Uterus (tissue), 4 donors: ENCODE measurements around the gene LRRC17. TPM values are rescaled to one million over a fixed set of nuclear protein-coding genes. Genes with fewer than 3 reads are reported as not detected.
"Not testable (repeated sequence)": the region's sequence is repeated elsewhere in the genome, so short reads cannot be mapped to it uniquely, and the experiment has no call there.

Source experiments
- DNase-seq, 2 donors: peaks; one replicate each; pipeline ENCODE4 v3.0.0-alpha.2; 2019 to 2020
- H3K27ac ChIP-seq, 2 donors: fragments of 200-600 bp; sonication (generic); 1 replicate in 1 of 2; 2 replicates in 1 of 2; pipeline ENCODE4 v1.5.1; 2016 to 2018
- H3K27me3 ChIP-seq, 2 donors: fragments of 200-600 bp; sonication (generic); one replicate each; pipeline ENCODE4 v1.5.1; 2018 to 2019; ENCODE audit warnings: control low read depth in 1 of 2
- H3K36me3 ChIP-seq, 2 donors: fragments of 200-600 bp; sonication (generic); one replicate each; pipeline ENCODE4 v1.5.1; 2019; ENCODE audit warnings: control low read depth in 1 of 2
- H3K4me1 ChIP-seq, 2 donors: fragments of 200-600 bp; sonication (generic); one replicate each; pipeline ENCODE4 v1.5.1; 2018 to 2019; ENCODE audit warnings: control low read depth in 1 of 2
- H3K4me3 ChIP-seq, 2 donors: fragments of 200-600 bp; sonication (generic); 1 replicate in 1 of 2; 2 replicates in 1 of 2; pipeline ENCODE4 v1.5.1; 2018 to 2019; ENCODE audit warnings: mild to moderate bottlenecking in 1 of 2
- H3K9me3 ChIP-seq, 2 donors: fragments of 200-600 bp; sonication (generic); one replicate each; pipeline ENCODE4 v1.5.1; 2019; ENCODE audit warnings: control low read depth in 1 of 2
- POLR2A ChIP-seq, 2 donors: fragments of 450-650 bp; IDR thresholded peaks; one replicate each; pipeline ENCODE4 v1.6.1; 2016; ENCODE audit warnings: antibody characterized with exemption in 2 of 2, mild to moderate bottlenecking in 1 of 2, moderate library complexity in 1 of 2
- intact Hi-C: fragments of 100-400 bp; cut with DNase I; formaldehyde crosslinking; loops from one replicate; pipeline ENCODE4 v1.15.1; 2023; ENCODE audit warnings: low total_unique reads
- total RNA-seq, 4 donors: library from RNA; depleted of rRNA in 3 of 4; stranded (reverse); fragments of >200 nt in 3 of 4; gene quantifications; one replicate each; pipeline versions ENCODE4 v1.1.0 to v1.2.4, GENCODE V29; 2014 to 2023
- TF ChIP-seq, protein P1 (sequence below), 4 experiments: fragments of 200-600 bp in 2 of 4; fragments of 450-650 bp in 2 of 4; sonication (generic) in 2 of 4; IDR thresholded peaks; one replicate each; pipeline ENCODE4 v1.5.1; 2016 to 2019; ENCODE audit warnings: antibody characterized with exemption in 4 of 4, mild to moderate bottlenecking in 2 of 4, moderate library complexity in 1 of 4
- donor health status: DM: yes; HTN: yes; CAD: no.

LRRC17 gene
- total RNA-seq, 4 donors from 2014 or later: 0.29 to 180 (median 4.9) TPM

GRCh38 chr7:102897211-102897631, 15.6 kb upstream of the LRRC17 start:
- TF ChIP-seq POLR2A (IDR thresholded peaks at IDR 0.05): no peak
- TF ChIP-seq, protein P1, sequence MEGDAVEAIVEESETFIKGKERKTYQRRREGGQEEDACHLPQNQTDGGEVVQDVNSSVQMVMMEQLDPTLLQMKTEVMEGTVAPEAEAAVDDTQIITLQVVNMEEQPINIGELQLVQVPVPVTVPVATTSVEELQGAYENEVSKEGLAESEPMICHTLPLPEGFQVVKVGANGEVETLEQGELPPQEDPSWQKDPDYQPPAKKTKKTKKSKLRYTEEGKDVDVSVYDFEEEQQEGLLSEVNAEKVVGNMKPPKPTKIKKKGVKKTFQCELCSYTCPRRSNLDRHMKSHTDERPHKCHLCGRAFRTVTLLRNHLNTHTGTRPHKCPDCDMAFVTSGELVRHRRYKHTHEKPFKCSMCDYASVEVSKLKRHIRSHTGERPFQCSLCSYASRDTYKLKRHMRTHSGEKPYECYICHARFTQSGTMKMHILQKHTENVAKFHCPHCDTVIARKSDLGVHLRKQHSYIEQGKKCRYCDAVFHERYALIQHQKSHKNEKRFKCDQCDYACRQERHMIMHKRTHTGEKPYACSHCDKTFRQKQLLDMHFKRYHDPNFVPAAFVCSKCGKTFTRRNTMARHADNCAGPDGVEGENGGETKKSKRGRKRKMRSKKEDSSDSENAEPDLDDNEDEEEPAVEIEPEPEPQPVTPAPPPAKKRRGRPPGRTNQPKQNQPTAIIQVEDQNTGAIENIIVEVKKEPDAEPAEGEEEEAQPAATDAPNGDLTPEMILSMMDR (IDR thresholded peaks at IDR 0.05): no peak
- Histone ChIP-seq H3K27ac (peak overlapping the region in 1 of 2 donors; percentile 61), H3K36me3 (no peaks in the 10 kb centered on the region), H3K4me3 (no peak overlapping the region), H3K4me1 (peaks cover 0 to 5% of the 10 kb centered on the region in 2 donors), H3K27me3 (no peaks in the 10 kb centered on the region), H3K9me3 (no peaks in the 10 kb centered on the region)
- no peak for DNase-seq
- intact Hi-C loops: no loop called here

GRCh38 chr7:102897856-102898531, 14.8 kb upstream of the LRRC17 start:
- no peaks in the 10 kb centered on the region for H3K27me3 ChIP-seq
- H3K36me3 ChIP-seq: no peaks in the 10 kb centered on the region
- TF ChIP-seq POLR2A (IDR thresholded peaks at IDR 0.05): no peak
- TF ChIP-seq, protein P1 (IDR thresholded peaks at IDR 0.05): no peak
- H3K4me1 ChIP-seq: no peaks in the 10 kb centered on the region
- H3K27ac ChIP-seq: peak overlapping the region in 1 of 2 donors; percentile 61
- no peak overlapping the region for H3K4me3 ChIP-seq
- no peaks in the 10 kb centered on the region for H3K9me3 ChIP-seq
- intact Hi-C loops: no loop called here
- DNase-seq: no peak

- no peak for DNase-seq
- Histone ChIP-seq H3K27ac (no peak overlapping the region), H3K9me3 (no peaks in the 10 kb centered on the region), H3K4me1 (no peaks in the 10 kb centered on the region), H3K27me3 (no peaks in the 10 kb centered on the region), H3K4me3 (no peak overlapping the region), H3K36me3 (no peaks in the 10 kb centered on the region)
- intact Hi-C loops: no loop called here
- TF ChIP-seq POLR2A (IDR thresholded peaks at IDR 0.05): no peak
- TF ChIP-seq, protein P1 (IDR thresholded peaks at IDR 0.05): no peak
Observed at GRCh38 chr7:102898532-102898859, 14.3 kb upstream of the LRRC17 start.

- H3K36me3 ChIP-seq, H3K27me3 ChIP-seq, H3K27ac ChIP-seq, H3K4me3 ChIP-seq, H3K9me3 ChIP-seq, DNase-seq, H3K4me1 ChIP-seq, intact Hi-C loops: not testable (repeated sequence)
Observed at GRCh38 chr7:102902052-102902451, 10.7 kb upstream of the LRRC17 start.

DNA sequence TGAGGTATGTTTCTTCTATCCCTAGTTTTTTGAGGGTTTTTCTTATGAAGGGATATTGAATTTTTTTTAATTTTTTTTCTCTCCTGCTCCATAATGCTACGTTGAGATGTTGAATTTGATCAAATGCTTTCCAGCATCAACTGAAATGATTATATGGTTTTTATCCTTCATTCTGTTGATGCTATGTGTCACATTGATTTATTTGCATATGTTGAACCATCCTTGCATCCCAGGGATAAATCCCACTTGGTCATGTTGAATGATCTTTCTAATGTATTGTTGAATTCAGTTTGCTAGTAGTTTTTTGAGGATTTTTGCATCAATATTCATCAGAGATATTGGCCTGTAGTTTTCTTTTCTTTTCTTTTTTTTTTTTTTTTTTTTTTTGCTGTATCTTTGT, 9.2 kb upstream of the LRRC17 start:
- DNase-seq, H3K4me3 ChIP-seq, H3K4me1 ChIP-seq, intact Hi-C loops, H3K27ac ChIP-seq, H3K36me3 ChIP-seq, H3K9me3 ChIP-seq, H3K27me3 ChIP-seq: not testable (repeated sequence)

- DNase-seq: no peak
- intact Hi-C loops: no loop called here
- Histone ChIP-seq H3K9me3 (no peaks in the 10 kb centered on the region), H3K4me3 (no peak overlapping the region), H3K27ac (no peak overlapping the region), H3K4me1 (no peaks in the 10 kb centered on the region), H3K36me3 (no peaks in the 10 kb centered on the region), H3K27me3 (no peaks in the 10 kb centered on the region)
- TF ChIP-seq, protein P1 (IDR thresholded peaks at IDR 0.05): no peak
- TF ChIP-seq POLR2A (IDR thresholded peaks at IDR 0.05): no peak
Observed at GRCh38 chr7:102908676-102909075, 4.1 kb upstream of the LRRC17 start.
